Brain pericyte (primary cell): ENCODE measurements around the gene DOK7.

ENCODE experiments used
- DNase-seq: peaks from one replicate; pipeline ENCODE4 v3.0.0-alpha.2; 2012; ENCODE audit warnings: low read depth, low spot score

DOK7 gene

DNA sequence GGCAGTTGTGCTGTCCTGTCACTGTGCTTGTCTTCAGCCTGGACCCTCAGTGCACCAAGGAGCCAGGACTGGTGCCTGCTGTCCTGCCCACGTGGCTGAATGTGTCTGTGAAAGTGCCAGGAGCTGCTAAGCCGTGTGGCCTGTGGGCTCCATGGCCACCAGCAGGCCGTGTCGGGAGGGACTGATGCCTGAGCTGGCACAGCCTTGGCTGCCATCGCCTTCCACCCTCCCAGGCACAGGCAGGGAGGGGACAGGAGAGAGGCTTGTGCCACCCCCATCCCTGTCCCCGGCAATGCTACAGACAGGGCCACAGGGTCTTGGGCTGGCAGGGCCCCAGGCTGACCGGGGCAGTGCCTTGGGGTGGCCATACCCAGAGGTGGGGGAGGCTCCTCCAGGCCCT is 24.8 kb downstream of the DOK7 start:
- DNase-seq, result no peak

- DNase-seq, result no peak
Observed at GRCh38 chr4:3488820-3489219, 25.7 kb downstream of the DOK7 start.

DNA sequence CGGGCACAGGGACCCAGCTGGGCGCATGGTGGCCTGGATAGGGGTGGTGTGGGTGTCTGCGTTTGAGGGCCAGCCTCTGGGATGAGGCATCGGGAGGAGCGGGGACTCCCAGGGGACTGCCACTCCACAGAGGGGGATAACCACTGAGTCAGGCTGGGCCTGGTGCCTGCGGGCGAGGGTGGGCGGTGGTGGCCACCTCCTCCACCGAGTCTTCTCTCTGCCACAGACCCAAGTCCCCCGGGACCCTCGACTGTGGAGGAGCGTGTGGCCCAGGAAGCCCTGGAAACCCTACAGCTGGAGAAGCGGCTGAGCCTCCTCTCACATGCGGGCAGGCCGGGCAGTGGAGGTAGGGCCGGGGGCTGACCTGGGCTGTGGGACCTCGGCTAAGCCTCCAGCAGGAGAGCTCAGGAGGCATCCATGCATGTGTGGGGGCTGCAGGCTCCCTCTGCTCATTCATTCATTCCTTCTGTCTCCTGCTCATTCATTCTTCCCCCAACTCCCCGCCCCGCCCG is 26.4 kb downstream of the DOK7 start:
- no peak for DNase-seq

DNA sequence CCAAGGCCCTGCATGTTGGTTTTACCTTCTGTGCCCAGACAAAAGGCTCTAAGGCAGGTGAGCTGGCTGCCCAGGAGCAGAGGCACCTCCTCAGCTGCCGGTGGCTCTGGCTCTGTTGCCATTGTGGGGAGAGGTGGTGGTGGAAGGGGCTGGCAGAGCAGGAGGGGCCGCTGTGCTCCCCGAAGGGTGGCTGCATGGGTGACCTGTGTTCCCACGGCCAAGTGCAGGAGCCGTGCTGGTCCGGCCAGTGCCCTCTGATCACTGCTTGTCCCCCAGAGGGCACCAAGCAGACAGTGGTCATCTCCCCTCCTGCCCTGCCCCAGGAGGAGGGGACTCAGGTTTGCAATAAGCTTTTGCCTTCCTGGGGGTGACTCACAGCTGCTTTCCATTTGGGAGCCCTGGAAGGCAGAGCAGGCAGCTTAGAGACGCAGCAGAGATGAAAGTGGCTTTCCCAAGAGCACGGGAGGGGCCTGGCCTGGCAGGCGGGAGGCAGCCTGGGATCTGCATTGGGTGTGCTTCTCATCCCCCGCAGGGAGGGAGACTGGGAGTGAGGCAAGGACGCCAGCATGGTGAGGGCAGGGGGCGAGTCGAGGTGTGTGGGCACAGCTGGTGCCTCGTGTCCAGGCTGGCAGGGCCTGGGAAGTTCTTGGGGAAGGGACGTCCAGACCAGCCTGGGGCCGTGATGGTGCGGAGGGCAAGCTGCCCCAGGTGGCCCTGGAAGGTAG is 28.7 kb downstream of the DOK7 start:
- no peak for DNase-seq

DNA sequence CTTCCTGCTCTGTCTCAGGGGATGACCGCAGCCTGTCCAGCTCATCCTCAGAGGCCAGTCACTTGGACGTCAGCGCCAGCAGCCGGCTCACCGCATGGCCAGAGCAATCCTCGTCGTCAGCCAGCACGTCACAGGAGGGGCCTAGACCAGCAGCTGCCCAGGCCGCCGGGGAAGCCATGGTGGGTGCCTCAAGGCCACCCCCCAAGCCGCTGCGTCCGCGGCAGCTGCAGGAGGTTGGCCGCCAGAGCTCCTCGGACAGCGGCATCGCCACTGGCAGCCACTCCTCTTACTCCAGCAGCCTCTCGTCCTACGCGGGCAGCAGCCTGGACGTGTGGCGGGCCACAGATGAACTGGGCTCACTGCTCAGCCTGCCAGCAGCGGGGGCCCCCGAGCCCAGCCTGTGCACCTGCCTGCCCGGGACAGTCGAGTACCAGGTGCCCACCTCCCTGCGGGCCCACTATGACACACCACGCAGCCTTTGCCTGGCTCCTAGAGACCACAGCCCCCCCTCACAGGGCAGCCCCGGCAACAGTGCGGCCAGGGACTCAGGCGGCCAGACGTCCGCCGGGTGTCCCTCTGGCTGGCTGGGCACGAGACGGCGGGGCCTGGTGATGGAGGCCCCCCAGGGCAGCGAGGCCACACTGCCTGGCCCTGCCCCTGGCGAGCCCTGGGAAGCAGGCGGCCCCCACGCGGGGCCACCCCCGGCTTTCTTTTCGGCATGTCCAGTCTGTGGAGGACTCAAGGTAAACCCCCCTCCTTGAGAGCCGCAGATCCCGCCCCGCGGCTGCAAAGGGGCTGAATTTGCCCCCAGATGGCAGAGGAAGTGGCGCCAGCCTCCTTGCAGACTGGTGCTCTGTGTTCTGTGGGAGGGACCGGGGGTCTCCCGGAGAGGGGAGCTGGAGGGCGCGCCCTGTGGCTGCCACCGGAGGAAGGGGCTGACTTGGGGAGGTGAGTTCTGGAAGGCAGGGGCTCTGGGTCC is 29.9 kb downstream of the DOK7 start:
- DNase-seq, result no peak

DNA sequence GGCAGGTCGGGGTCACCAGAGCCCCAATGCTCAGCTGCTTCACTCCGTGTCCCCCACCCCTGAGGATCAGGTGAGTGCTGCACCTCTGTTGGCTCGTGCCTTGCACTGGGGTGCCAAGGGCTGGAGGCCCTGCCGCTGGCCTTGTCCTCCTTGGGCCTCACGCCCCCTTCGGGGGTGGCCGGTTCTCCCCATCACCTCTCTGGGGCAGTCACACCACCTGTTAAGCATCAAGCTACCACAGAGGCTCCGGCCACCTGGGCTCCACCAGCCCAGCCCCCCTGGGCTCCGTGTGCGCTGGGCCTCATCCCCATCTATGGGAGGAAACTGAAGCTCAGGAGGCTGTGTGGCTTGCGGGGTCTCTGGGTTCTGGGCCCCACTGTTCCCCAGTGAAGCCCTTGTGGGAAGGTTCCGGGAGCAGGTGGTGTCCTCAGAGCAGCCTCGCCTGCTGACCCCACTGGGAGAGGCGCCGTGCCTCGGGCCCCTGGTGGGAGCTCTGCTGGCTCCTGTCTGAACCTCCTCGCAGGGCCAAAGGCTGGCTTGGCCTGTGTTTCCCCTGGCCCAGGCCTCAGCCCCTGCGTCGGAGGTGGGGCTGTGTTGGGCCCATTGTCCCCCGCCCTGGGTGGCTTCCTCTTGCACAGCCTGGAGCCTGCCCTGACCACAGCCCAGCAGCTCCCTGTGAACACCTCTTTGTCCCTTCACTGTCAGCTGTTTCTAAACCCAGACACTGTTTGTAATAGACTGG is 30.8 kb downstream of the DOK7 start:
- DNase-seq, result no peak

GRCh38 chr4:3494462-3494871 is 31.4 kb downstream of the DOK7 start:
- no peak for DNase-seq

DNA sequence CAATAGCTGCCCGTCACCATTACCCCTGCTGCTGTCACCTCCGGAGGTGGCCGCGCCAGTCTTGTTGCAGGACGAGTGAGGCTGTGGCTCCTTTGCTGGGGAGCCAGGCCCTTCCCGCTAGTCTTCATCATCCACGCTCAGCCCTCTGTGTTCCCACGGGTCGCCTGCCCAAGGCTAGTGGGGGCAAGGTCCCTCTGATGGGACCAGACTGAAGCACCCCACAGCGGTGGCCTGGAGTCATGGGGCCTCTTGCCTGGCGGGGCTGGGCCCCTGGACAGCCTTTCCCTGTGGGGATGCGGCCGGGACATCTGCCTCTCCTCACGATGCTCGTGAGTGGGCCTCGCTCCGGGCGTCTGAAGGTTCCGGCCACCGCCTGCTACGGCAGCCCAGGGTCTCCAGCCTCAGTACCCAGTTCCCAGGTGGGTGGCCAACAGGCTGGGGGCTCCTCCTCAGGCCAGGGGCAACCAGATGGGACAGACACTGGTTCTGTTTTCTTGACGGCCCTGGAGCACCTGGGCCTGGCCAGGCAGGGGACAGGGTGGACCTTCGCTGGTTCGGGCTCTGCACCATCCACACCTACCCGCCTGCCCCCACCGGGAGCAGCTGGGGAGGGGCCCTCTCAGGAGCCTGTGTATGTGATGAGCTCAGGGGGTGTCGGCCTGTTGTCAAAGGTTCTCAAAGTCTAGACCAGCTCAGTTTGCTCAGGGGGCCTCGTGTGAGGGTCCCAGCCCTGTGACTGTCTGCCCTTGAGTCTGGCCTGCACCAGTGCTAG is 32.3 kb downstream of the DOK7 start:
- no peak for DNase-seq

- no peak for DNase-seq
Observed at GRCh38 chr4:3496021-3496420, 32.9 kb downstream of the DOK7 start.

DNA sequence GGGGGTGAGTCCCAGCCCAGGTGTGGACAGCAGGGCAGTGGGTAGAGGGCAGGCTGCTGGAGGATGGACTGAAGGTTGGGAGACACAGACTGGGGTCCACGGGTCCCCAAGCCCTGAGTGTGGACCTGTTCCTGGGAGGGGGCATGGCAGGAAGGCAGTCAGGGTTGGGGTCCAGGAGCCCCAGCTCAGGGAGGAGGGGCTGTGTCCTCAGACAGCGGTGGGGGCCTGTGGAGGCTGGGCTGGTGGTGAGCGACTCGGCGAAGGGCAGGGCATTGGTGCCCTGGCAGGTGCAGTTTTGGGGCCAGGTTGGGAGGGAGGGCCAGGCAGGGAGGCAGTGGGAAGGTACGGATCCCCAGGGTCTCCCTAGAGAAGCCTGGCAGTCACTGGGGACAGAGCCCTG is 34.0 kb downstream of the DOK7 start:
- no peak for DNase-seq

DNA sequence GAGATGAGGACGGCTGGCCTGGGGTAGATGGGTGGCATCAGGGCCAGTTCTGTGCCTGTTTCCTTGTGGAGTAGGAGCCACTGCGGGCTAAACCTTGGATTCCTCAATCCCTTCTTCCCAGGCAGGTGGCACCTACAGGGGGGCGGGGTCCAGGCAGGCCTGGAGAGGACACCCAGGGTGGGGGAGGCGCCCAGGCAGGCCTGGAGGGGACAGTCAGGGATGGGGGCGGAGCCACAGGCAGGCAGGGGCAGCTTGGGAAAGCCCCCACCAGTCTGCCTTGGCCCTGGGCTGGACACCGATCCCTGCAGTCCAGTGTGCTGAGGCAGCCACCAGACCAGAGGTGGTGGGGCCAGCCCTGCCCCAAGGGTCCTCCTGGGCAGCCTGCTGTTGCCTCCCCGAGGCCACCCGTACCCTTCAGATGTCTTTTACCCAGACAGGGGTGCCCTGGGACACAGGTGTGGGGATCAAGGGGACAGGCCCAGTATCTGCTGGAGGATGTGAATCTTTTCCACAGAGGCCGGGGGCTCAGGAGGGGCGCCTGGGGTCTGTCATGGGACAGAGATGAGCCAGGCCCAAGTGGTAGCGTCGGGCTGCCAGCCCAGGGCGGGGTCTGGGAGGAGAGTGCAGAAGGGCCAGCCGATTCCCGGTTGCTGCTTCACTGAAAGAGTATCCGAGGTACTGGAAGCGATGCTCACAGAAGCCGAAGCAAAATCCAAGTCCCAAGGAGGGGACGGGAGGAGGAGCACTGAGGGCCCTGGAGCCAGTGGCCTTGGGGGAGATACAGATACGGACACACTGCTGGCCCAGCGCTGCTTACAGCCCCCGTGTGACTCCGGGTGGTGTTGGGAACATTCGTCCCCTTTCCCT is 34.6 kb downstream of the DOK7 start:
- DNase-seq, result no peak

GRCh38 chr4:3498407-3498806 is 35.3 kb downstream of the DOK7 start:
- no peak for DNase-seq

- DNase-seq, result no peak
Observed at GRCh38 chr4:3498901-3499510, 35.9 kb downstream of the DOK7 start.

GRCh38 chr4:3499710-3500109 is 36.6 kb downstream of the DOK7 start:
- DNase-seq, result no peak

GRCh38 chr4:3500111-3500510 is 37.0 kb downstream of the DOK7 start:
- no peak for DNase-seq

DNA sequence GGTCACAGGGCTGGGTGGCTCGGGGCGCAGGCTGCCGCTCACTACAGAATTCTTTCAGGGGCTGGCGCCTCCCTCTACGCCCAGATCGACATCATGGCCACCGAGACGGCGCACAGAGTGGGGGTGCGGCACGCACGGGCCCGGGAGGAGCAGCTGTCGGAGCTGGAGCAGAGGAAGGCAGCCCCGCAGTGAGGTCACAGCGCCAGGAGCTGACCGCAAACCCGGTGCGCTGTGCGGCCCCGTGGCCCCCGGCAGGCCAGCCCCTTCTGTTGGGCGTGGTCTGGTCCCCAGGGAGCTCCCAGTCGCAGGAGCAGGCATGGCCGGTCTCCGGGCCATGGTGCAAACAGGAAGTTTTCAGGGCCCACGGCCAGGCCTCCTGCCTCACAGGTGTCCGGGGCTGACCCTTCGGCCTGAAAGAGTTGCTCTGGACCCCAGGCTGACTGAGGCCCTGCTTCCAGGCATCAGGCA is 37.6 kb downstream of the DOK7 start:
- DNase-seq, result no peak

GRCh38 chr4:3501126-3501824 is 38.2 kb downstream of the DOK7 start:
- no peak for DNase-seq

DNA sequence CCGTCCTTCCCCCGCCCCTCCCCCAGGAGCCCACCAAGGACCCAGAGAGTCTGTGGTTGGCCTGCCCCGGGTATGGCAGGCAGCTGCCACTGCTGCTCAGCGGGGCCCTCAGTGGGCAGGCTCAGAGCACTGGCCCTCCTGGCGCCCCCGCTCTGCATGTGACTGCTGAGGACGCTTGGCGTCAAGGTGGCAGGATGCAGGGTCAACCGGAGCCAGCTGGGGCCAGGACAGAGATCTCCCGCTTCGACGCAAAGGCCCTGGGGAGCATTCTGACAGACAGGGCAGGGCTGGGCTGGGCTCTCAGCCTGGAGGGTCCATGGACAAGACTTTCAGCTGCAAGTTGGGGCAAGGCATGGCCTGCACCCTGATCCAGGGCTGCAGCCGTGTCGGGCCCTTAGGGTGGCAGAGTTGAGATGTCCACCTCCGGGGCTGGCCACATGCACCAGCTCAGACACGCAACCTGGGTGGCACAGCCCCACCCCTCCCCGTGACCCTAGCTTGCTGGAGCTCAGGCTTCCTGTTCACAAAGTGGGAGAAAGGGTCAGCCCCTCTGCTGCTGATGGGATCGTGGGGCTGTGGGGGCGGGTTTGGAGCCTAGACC is 38.8 kb downstream of the DOK7 start:
- no peak for DNase-seq
